GM19035 (cell line): Measurements from ENCODE around the gene GTPBP3.
A peak's percentile ranks its signal among the peaks of the same experiment; 100 is the strongest.

Experiments used
- ATAC-seq: cut with Tn5 transposase; IDR thresholded peaks from one replicate; pipeline ENCODE4 v1.9.1; 2021; ENCODE audit not compliant: unreplicated experiment

Gene GTPBP3

GRCh38 chr19:17379221-17379631, 41.9 kb downstream of the GTPBP3 start:
- no peak for ATAC-seq

- no peak for ATAC-seq
Observed at GRCh38 chr19:17380426-17381138, 43.2 kb downstream of the GTPBP3 start.

DNA sequence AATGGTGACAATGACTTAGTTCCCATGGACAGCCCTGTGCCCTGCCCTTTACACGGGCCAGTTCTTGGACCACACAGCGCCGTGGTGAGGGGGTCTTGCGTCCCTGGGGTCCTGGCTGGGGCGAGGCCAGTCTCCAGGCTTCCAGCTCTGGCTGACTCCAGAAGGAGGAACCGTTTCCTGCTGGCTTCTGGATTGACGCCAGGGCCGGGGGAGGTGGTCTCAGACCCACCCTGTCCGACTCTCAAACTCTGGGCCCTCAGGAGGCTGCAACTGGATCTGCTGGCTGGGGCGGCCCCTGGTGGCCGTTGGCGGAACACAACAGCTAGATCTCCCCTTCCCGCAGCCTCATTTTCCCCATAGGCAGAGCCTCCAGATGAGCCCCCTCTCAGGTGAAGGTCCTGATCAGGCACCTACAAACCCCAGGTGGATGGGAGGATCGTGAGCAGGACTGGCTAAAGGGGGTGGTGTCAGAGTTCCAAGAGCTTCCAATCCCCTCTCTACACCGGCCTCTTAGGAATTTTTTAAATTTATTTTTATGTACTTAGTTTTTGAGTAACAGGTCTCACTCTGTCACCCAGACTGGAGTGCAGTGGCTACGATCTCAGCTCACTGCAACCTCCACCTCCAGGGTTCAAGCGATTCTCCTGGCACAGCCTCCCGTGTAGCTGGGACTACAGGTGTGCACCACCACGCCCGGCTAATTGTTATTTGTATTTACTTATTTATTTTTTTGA, 48.7 kb downstream of the GTPBP3 start:
- ATAC-seq, result no peak

- no peak for ATAC-seq
Observed at GRCh38 chr19:17389288-17389687, 51.9 kb downstream of the GTPBP3 start.

DNA sequence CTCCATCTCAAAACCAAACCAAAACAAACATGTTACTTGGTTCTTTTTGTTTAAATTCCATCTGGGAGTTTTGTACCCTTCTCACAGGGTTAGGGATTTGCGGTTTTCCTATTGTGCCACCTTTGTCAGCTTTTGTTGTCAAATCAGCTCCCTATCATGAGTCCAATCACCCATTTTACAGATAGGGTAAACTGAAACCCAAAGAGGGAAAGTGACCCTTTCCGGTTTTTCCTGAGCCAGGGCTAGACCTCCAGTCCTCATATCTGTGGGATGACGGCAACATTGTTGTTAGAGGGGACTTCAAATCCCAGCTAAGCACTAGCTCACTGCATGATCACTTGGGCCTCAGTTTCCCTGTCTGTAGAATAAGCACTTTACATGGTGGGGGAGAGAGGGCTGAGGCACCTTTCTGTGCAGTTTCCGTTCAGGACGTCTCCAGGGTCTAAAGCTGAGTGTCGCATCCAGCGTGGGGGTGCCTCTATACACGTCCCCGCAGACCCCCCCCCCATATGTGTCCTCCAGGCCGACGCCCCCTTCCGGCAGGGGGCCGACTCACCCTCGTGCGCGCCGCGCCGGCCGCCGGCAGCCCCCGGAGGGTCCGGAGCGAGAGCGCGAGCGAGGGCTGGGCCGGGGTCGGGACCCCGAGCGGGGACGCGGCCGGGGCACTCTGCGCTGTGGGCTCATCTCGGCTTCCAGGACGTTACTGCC, 52.8 kb downstream of the GTPBP3 start:
- ATAC-seq, result no peak

- peak; percentile 97 for ATAC-seq
Observed at GRCh38 chr19:17390665-17391370, 53.5 kb downstream of the GTPBP3 start.

DNA sequence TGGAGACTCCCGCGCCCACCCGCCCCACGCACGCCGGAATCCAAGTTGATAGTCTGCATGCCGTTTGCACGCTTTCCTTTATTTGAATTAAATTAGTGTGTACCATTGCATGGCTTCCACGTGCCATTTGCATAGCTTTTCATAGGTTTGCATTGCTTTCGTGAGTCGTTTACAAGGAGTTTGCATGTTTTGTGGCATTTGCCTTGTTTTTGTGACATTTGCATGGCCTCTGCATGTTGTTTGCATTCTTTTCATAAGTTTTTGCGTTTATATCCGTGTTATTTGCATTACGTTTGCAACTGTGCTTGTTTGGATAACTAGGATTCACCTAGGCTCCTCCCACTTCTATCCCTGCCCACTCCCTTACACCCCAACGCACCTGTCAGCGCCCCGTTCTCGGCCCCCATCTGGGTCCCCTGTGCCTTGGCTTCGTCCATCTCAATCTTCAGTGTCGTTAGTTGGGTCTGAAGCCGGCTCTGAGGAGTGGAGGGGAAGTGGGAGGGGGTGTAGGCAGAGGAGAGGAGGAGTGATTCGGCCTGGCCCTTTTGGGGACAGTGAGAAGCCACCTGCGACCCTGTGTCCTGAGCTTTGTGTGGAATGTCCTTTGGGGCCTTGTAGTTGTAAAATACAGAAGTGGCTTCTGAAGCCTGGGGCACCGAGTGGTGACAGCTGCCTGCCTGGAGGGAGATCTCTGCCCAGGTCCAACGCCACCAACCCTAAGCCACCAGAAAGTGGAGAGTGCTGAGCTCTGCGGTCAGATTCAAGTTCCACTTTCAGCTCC, 54.2 kb downstream of the GTPBP3 start:
- ATAC-seq, result no peak
